GM18508 (cell line): Measurements from ENCODE around the gene ST3GAL4.

Experiments used
- ATAC-seq: cut with Tn5 transposase; IDR thresholded peaks from one replicate; pipeline ENCODE4 v1.9.1; 2021; ENCODE audit warnings: moderate number of reproducible peaks; ENCODE audit not compliant: insufficient read depth, unreplicated experiment

Gene ST3GAL4

GRCh38 chr11:126461996-126462395, 106.5 kb downstream of the ST3GAL4 start:
- ATAC-seq: no peak

- no peak for ATAC-seq
These were observed 106.9 kb downstream of the ST3GAL4 start for GRCh38 chr11:126462422-126462821.
